ENCODE results near the gene TMPRSS11D. TPM values are rescaled to one million over a fixed set of nuclear protein-coding genes. Genes with fewer than 3 reads are reported as not detected.

The TMPRSS11D gene
- total and polyA plus RNA-seq, 2 of the 8 experiments (the other 6 are each of a cell fraction or from before 2014, with no cell fraction given), result not detected

DNA sequence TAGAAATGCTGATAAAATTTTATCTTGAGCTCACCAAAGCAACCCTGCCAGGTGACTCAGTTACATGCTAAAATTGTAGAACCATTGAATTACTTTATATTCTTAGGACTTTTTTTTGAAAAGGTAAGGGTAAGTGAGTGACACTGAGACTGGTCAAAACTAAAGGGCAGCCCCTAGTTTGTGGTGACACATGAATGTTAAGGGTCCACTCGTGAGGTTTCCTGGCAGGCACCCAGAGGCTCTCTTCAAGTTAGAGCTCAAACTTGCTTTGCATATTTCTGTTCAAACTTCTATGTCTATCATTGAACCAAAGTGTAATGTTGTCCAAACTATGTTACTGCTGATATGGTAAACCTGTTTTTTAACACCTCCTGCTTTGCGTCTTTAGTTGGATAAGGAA lies 30.5 kb downstream of the TMPRSS11D start:
- H3K56ac ChIP-seq (replicated peaks; ENCODE audit: insufficient read length, low read depth, low read length), result no peak overlapping the region
- H4K5ac ChIP-seq (ENCODE audit: insufficient read length, low read depth, low read length), result no peak overlapping the region
- no peak overlapping the region for H3K4me3 ChIP-seq (ENCODE audit: extremely low read depth in 1 of 4, insufficient read depth in 2 of 4, low read depth in 3 of 4, low read length in 4 of 4)
- H2BK12ac ChIP-seq (ENCODE audit: low read depth, low read length), result no peak overlapping the region
- no peak overlapping the region for H3K18ac ChIP-seq (ENCODE audit: extremely low read depth, low read length)
- H2BK15ac ChIP-seq (ENCODE audit: low read length), result no peak overlapping the region
- H3K14ac ChIP-seq (ENCODE audit: insufficient read length), result no peak overlapping the region
- no peaks in the 10 kb centered on the region for H3K79me1 ChIP-seq (ENCODE audit: low read depth, low read length)
- 87% methylated on average over 2 of the region's 2 CpGs; no CpG with 5 or more reads in 1 of the 2 experiments for WGBS, 2 experiments (ENCODE audit: extremely low coverage in 1 of 2, insufficient coverage in 1 of 2, insufficient read length in 1 of 2, insufficient replicate concordance in 2 of 2, low coverage in 1 of 2, low lambda C conversion rate in 2 of 2, missing lambda C conversion rate in 1 of 2)
- H4K91ac ChIP-seq (replicated peaks; ENCODE audit: insufficient read length, low read length), result no peak overlapping the region
- no peak overlapping the region for H2AFZ ChIP-seq (ENCODE audit: low read length)
- H3K27ac ChIP-seq (ENCODE audit: low read depth, low read length), result no peak overlapping the region
- no peak overlapping the region for H3K4ac ChIP-seq (replicated peaks; ENCODE audit: insufficient read length, low read depth, low read length)
- H4K20me1 ChIP-seq (replicated peaks in 1 of 2; ENCODE audit: control insufficient read depth in 1 of 2, insufficient read depth in 2 of 2, low read length in 2 of 2), result no peaks in the 10 kb centered on the region
- H3K9ac ChIP-seq (replicated peaks in 1 of 4; ENCODE audit: extremely low read depth in 1 of 4, low read depth in 3 of 4, low read length in 3 of 4), result no peak overlapping the region
- H3K4me1 ChIP-seq (replicated peaks in 1 of 4; ENCODE audit: control insufficient read depth in 3 of 4, insufficient read depth in 4 of 4, low read length in 3 of 4), result no peaks in the 10 kb centered on the region; a peak in 1 of 7 replicates
- no peak overlapping the region for H4K8ac ChIP-seq (ENCODE audit: extremely low read depth, insufficient read depth, low read length)
- no peaks in the 10 kb centered on the region for H3K23me2 ChIP-seq (ENCODE audit: low read depth, low read length)
- no peak overlapping the region for H3K23ac ChIP-seq (ENCODE audit: insufficient read length)
- FAIRE-seq (no peak), DNase-seq (ENCODE audit: low read depth in 1 of 2, low spot score in 2 of 2) (no peak)
- CTCF ChIA-PET (ENCODE audit: partially characterized antibody), result interaction anchor here (1.6 kb wide), 1 partner anchor 15 kb away, joined by 4 read pairs; no protein-coding TSS in a partner anchor
- H3K36me3 ChIP-seq (ENCODE audit: control insufficient read depth in 2 of 4, insufficient read depth in 4 of 4, low read length in 3 of 4), result no peaks in the 10 kb centered on the region
- H2AK5ac ChIP-seq (ENCODE audit: low read depth, low read length), result no peak overlapping the region
- no peaks in the 10 kb centered on the region for H3K27me3 ChIP-seq (replicated peaks in 1 of 4; ENCODE audit: control insufficient read depth in 3 of 4, extremely low read depth in 1 of 4, insufficient read depth in 3 of 4, low read length in 3 of 4)
- no peak overlapping the region for H2BK20ac ChIP-seq (ENCODE audit: low read length)
- POLR2A ChIA-PET (ENCODE audit: partially characterized antibody), result interaction anchor here (1.4 kb wide), 1 partner anchor 20 kb away, joined by 3 read pairs; no protein-coding TSS in a partner anchor
- no peak overlapping the region for H3K4me2 ChIP-seq (ENCODE audit: insufficient read depth in 1 of 2, low read depth in 2 of 2, low read length in 2 of 2)
- no peaks in the 10 kb centered on the region for H3K9me3 ChIP-seq (ENCODE audit: insufficient read depth in 2 of 2, low read depth in 1 of 2, low read length in 1 of 2)
- no peaks in the 10 kb centered on the region for H3K79me2 ChIP-seq (ENCODE audit: control insufficient read depth in 1 of 2, insufficient read depth in 2 of 2, low read length in 2 of 2)
- H2BK5ac ChIP-seq (ENCODE audit: low read depth, low read length), result no peak overlapping the region
- H2BK120ac ChIP-seq (replicated peaks; ENCODE audit: low read depth, low read length), result no peak overlapping the region
- TF ChIP-seq SAP30 (IDR thresholded peaks at IDR 0.05; ENCODE audit: insufficient read depth, insufficient replicate concordance, low read length), result no peak
- no peak for TF ChIP-seq BCL11A (IDR thresholded peaks at IDR 0.05; ENCODE audit: low read depth in 2 of 2, low read length in 2 of 2)
- TF ChIP-seq TAF7 (optimal IDR thresholded peaks at IDR 0.05; ENCODE audit: borderline replicate concordance, low read depth, low read length), result no peak
- TF ChIP-seq, protein P1, sequence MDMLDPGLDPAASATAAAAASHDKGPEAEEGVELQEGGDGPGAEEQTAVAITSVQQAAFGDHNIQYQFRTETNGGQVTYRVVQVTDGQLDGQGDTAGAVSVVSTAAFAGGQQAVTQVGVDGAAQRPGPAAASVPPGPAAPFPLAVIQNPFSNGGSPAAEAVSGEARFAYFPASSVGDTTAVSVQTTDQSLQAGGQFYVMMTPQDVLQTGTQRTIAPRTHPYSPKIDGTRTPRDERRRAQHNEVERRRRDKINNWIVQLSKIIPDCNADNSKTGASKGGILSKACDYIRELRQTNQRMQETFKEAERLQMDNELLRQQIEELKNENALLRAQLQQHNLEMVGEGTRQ (IDR thresholded peaks at IDR 0.05; ENCODE audit: low read length), result no peak
- no peak for TF ChIP-seq FOSL1 (IDR thresholded peaks at IDR 0.05; ENCODE audit: insufficient read depth, low read depth, low read length)
- TF ChIP-seq BRCA1 (IDR thresholded peaks at IDR 0.05; ENCODE audit: low read depth, low read length), result no peak
- TF ChIP-seq, protein P2, sequence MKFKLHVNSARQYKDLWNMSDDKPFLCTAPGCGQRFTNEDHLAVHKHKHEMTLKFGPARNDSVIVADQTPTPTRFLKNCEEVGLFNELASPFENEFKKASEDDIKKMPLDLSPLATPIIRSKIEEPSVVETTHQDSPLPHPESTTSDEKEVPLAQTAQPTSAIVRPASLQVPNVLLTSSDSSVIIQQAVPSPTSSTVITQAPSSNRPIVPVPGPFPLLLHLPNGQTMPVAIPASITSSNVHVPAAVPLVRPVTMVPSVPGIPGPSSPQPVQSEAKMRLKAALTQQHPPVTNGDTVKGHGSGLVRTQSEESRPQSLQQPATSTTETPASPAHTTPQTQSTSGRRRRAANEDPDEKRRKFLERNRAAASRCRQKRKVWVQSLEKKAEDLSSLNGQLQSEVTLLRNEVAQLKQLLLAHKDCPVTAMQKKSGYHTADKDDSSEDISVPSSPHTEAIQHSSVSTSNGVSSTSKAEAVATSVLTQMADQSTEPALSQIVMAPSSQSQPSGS (IDR thresholded peaks at IDR 0.05; ENCODE audit: low read length), result no peak
- TF ChIP-seq GABPA (IDR thresholded peaks at IDR 0.05; ENCODE audit: borderline replicate concordance, insufficient read depth, low read length), result no peak
- TF ChIP-seq YY1 (IDR thresholded peaks at IDR 0.05; ENCODE audit: low read depth, low read length), result no peak
- no peak for TF ChIP-seq CBX5 (IDR thresholded peaks at IDR 0.05; ENCODE audit: low read depth, low read length)
- no peak for TF ChIP-seq RAD21 (IDR thresholded peaks at IDR 0.05 in 1 of 2, conservative IDR thresholded peaks at IDR 0.05 in 1 of 2; ENCODE audit: low read depth in 2 of 2, low read length in 2 of 2)
